Inflammatory macrophage treated with lipopolysaccharide for 1 hour (primary cell): ENCODE measurements around the gene RBMS1.
"Not testable (repeated sequence)": the region's sequence is repeated elsewhere in the genome, so short reads cannot be mapped to it uniquely, and the experiment has no call there.

Experiments
- DNase-seq, 2 donors: peaks; one replicate each; pipeline ENCODE4 v3.0.0-alpha.2; 2020 to 2022

The RBMS1 gene

GRCh38 chr2:160467086-160467485 is 26.5 kb downstream of the RBMS1 start:
- no peak for DNase-seq

GRCh38 chr2:160465406-160465805 is 28.2 kb downstream of the RBMS1 start:
- DNase-seq = no peak

GRCh38 chr2:160465002-160465401 is 28.6 kb downstream of the RBMS1 start:
- peak in 1 of 2 donors; percentile 18 for DNase-seq

- DNase-seq = no peak
These were observed 29.6 kb downstream of the RBMS1 start for GRCh38 chr2:160464017-160464416.

- DNase-seq = no peak
These were observed 30.4 kb downstream of the RBMS1 start for GRCh38 chr2:160463245-160463644.

DNA sequence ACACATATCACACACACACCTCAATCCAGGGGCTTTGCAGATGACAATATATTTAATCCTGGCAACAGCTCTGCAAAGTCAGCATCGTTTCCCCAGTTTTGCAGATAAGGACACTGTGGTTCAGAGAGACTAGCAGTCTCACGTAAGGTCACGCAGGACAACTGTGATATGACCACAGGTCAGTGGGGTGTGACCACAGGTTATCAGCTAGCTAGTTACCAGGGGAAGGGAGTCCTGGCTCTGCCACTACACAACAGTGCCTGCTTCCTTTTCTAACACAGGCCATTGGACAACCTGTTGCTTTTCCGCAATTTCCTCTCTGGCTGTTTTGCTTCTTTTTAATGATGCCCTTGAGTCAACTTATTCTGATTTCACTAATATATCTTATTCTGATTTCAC is 33.3 kb downstream of the RBMS1 start:
- no peak for DNase-seq

DNA sequence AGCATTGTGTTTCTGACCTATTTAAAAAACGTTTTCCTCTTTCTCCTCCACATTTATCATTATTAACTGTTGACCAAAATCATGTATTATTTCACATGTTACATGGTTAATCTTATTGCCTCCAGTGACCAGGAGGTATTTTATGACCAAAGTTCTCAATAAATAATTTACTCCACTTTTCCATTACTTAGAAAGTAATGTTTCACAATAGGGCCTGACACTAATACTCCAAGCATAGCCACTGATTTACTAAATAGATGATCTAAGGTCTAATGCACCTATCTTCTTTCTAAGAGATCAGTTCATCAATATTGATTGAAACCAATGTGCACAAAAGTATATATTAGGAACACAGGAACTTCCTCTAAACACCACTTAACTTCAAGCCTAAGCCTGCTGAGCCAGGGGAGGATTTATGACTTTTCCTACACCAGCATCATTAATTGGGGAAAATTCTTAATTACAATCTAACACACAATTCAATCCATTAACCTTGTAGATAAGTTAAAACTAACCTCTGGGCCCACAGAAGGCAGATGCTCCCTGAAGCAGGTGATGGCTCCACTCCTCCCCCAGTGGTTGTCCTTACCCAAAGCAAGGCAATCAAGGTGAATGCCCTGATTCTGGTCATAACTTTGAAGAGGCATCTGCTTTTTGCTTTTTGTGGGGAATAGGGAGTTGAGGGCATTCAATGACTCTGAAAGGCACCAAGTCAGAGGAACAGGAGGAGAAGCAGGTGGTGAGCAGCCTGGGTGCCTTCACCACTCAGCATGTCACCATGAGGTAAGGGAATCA is 33.9 kb downstream of the RBMS1 start:
- no peak for DNase-seq

DNA sequence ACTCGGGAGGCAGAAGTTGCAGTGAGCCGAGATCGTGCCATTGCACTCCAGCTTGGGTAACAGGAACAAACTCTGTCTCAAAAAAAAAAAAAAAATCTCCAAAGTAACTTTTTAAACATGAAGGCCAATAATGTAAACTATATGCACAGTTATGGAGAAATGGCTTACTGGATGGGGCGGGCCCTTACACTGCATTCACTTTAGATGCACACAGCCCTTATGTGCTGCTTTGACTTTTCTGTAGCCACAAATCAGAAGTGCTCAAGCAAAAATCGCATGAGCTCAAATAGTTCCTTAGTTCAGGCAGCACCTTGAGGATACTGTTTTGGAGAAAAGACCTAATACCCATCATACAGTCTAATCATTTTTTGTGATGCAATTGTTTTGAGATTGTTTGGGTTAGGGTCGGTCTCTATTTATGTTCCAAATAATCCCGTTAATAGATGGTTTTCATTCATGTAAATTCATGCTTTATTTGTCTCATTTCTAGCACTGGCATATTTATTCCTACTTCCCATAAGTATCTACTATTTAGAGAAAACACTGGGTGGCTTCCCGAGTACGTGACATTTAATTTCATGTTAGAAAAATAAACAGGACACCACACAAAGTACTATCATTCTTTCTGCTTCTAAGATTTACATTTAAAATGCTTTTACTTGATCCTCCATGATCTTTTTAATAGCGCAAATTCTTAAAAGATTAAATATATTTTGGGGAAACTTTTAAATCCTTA is 34.7 kb downstream of the RBMS1 start:
- no peak for DNase-seq

DNA sequence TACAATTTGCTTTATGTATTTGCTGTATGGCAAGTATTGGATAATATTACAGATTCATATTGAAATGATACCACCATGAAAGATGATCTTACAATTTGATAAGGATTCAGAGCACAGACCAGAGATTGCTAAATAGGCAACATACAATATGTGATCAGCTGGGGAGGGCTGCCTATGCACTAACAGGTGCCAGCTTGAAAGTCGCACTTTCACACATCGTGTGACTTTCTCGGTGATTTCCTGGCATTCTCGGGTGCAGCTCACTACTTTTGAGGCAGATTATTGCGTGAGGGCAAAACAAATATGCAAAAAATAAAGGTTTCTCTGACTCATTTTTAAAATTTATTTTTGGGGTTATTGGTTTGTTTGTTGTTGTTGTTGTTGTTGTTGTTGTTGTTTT is 36.0 kb downstream of the RBMS1 start:
- no peak for DNase-seq

GRCh38 chr2:160454070-160454797 is 39.4 kb downstream of the RBMS1 start:
- DNase-seq = no peak

- no peak for DNase-seq
These were observed 40.3 kb downstream of the RBMS1 start for GRCh38 chr2:160453111-160453820.

DNA sequence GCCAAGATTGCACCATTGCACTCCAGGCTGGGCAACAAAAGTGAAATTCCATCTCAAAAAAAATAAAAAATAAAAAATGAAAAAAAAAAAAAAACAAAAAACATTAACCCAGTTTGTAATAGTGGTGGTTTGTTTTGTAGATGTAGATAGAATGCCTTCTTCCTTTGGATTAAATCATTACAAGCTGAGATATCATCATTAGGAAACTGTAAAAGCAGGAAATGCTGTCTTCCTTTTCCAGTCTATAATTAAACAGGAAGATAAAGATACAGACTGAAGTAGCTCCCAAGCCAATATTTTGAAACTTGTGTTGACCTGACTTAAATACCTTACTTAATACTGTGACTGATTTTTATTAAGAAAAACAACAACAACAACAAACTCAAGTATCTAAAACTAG is 43.1 kb downstream of the RBMS1 start:
- no peak for DNase-seq

DNA sequence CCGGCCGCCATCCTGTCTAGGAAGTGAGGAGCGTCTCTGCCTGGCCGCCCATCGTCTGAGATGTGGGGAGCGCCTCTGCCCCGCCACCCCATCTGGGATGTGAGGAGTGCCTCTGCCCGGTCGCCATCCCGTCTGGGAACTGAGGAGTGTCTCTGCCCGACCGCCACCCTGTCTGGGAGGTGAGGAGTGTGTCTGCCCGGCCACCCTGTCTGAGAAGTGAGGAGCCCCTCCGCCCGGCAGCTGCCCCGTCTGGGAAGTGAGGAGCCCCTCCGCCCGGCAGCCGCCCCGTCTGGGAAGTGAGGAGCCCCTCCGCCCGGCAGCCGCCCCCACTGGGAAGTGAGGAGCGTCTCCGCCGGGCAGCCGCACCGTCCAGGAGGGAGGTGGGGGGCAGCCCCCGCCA is 44.8 kb downstream of the RBMS1 start:
- DNase-seq = not testable (repeated sequence)

- no peak for DNase-seq
These were observed 47.9 kb downstream of the RBMS1 start for GRCh38 chr2:160445673-160446072.

GRCh38 chr2:160442603-160443002 is 51.0 kb downstream of the RBMS1 start:
- no peak for DNase-seq

- DNase-seq = peak; percentile 25 to 37
These were observed 52.7 kb downstream of the RBMS1 start for GRCh38 chr2:160440888-160441287.

DNA sequence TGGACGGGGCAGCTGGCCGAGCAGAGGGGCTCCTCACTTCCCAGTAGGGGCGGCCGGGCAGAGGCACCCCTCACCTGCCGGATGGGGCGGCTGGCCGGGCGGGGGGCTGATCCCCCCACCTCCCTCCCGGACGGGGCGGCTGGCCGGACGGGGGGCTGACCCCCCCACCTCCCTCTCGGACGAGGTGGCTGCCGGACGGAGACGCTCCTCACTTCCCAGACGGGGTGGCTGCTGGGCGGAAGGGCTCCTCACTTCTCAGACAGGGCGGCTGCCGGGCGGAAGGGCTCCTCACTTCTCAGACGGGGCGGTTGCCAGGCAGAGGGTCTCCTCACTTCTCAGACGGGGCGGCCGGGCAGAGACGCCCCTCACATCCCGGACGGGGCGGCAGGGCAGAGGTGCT is 54.6 kb downstream of the RBMS1 start:
- not testable (repeated sequence) for DNase-seq

DNA sequence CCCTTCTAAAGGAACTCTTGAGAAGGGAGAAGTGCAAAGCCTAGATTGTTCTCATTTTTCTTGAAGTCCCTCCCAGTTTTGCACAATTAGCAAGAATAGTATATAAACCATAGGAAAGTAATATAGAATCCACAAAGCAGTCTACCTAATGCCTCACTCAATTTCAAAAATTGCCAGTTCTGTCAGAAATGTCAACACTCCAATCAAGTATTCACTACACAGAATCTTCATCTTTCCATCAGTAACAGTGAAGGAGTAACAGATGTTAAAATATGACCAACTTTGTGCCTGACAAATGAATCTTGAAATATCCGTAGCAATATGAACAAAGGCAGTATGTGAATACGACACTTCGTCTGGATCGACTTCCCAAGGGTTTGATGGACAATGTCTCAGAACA is 56.3 kb downstream of the RBMS1 start:
- no peak for DNase-seq

- no peak for DNase-seq
These were observed 59.2 kb downstream of the RBMS1 start for GRCh38 chr2:160434254-160434948.

DNA sequence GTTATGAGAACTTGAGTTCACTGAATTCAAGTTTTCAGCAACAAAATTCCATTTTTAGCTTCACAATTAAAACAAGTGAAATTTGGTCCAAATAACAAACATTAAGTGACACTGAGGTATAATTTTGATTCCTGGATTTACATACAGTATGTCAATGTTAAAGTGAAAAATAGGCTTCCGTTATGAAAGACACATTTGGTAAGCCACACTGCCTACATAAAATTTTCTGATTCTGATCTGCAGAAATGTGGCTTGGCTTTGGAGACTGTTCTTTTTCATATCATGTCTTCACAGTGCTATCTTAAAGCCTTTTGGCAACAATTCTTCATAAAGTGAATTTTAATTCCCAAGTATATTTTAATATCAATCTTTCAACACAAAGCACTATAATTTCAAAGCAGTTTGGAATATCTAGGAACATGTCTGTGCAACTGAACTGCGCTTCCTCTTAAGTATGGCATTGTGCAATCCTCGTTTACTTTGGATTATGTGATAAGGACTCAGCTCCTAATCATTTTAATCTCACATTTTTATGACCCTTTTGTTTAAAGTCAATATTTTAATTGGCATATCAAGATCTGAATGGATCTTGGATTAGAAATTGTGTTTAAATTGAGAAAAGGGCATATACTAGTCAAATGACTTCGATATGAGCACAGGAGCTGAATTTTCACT is 60.0 kb downstream of the RBMS1 start:
- DNase-seq = peak; percentile 34 to 44

DNA sequence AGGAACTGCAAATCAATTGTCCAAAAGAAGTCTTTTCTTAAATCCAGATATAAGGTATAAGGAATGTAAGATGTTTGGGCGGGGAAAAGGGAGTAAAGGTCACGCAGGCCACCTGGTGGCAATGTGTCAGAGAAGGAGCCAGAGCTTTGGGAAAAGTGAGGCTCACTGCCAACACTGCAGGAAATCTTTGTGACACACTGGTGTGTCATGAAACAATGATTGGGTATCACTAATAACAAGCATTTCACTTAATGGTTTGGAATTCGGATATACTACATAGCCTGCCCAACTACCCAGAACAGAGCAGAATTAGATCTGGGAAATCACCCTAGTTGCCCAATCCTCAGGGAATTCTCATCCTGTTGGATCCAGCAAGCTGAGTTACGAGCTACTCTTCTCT is 61.0 kb downstream of the RBMS1 start:
- no peak for DNase-seq

DNA sequence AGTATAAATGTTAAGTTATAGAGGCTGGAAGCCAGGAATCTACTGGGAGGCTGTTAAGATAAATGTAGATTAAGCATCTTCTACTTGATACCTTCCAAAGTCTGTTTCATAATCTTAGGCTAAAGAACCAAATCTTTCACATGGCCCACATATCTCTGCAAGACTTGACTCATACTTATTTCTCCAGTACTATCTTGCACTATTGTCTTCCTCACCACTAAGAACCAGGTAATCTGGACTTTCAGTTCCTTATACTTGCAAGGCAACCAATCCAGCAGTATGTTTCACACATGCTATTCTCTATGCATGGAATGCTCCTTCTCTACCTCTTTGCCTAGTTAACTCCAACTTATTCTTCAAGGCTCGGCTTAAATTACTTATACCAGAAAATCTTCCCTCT is 62.2 kb downstream of the RBMS1 start:
- DNase-seq = no peak
